ENCODE results near the gene CTSK.
"Not testable (repeated sequence)": the region's sequence is repeated elsewhere in the genome, so short reads cannot be mapped to it uniquely, and the experiment has no call there.

CTSK gene

GRCh38 chr1:150787455-150787854 lies 20.6 kb downstream of the CTSK start:
- no peak for TF ChIP-seq EZH2 (IDR thresholded peaks at IDR 0.05; ENCODE audit: borderline replicate concordance, low read depth, low read length, severe bottlenecking)
- no peak for TF ChIP-seq CTCF (IDR thresholded peaks at IDR 0.05; ENCODE audit: borderline replicate concordance, extremely low read depth, low read length, poor library complexity, severe bottlenecking)
- no peaks in the 10 kb centered on the region for H4K20me1 ChIP-seq (ENCODE audit: insufficient read depth, low read length)
- no peaks in the 10 kb centered on the region for H3K9me3 ChIP-seq (ENCODE audit: insufficient read depth, low read length, severe bottlenecking)
- no peaks in the 10 kb centered on the region for H3K4me1 ChIP-seq (ENCODE audit: insufficient read depth, low read length)
- H3K4me3 ChIP-seq (ENCODE audit: low read depth in 1 of 2, low read length in 2 of 2): no peak overlapping the region
- H2AFZ ChIP-seq (ENCODE audit: low read depth, low read length): no peak overlapping the region
- no peaks in the 10 kb centered on the region for H3K27me3 ChIP-seq (ENCODE audit: insufficient read depth, low read length, poor library complexity)
- no peak for DNase-seq
- no peaks in the 10 kb centered on the region for H3K79me2 ChIP-seq (ENCODE audit: insufficient read depth, low read length)
- no peak overlapping the region for H3K27ac ChIP-seq (ENCODE audit: low read length)
- H3K4me2 ChIP-seq (ENCODE audit: insufficient read depth, low read length): no peak overlapping the region
- no peaks in the 10 kb centered on the region for H3K36me3 ChIP-seq (ENCODE audit: insufficient read depth, low read length)
- ATAC-seq (ENCODE audit: insufficient read depth, low read depth): no peak
- no peak overlapping the region for H3K9ac ChIP-seq (ENCODE audit: low read depth, low read length)

GRCh38 chr1:150780510-150780909 lies 27.6 kb downstream of the CTSK start:
- DNase-seq (no peak), ATAC-seq (ENCODE audit: insufficient read depth, low read depth) (no peak)
- Histone ChIP-seq H3K4me3 (ENCODE audit: low read depth in 1 of 2, low read length in 2 of 2) (no peak overlapping the region), H3K4me2 (ENCODE audit: insufficient read depth, low read length) (no peak overlapping the region), H2AFZ (ENCODE audit: low read depth, low read length) (no peak overlapping the region), H3K79me2 (ENCODE audit: insufficient read depth, low read length) (no peaks in the 10 kb centered on the region), H3K27ac (ENCODE audit: low read length) (no peak overlapping the region), H3K9ac (ENCODE audit: low read depth, low read length) (no peak overlapping the region), H3K9me3 (ENCODE audit: insufficient read depth, low read length, severe bottlenecking) (no peaks in the 10 kb centered on the region), H4K20me1 (ENCODE audit: insufficient read depth, low read length) (no peaks in the 10 kb centered on the region), H3K27me3 (ENCODE audit: insufficient read depth, low read length, poor library complexity) (no peaks in the 10 kb centered on the region), H3K4me1 (ENCODE audit: insufficient read depth, low read length) (no peaks in the 10 kb centered on the region), H3K36me3 (ENCODE audit: insufficient read depth, low read length) (no peaks in the 10 kb centered on the region)
- TF ChIP-seq EZH2 (IDR thresholded peaks at IDR 0.05; ENCODE audit: borderline replicate concordance, low read depth, low read length, severe bottlenecking) (no peak), CTCF (IDR thresholded peaks at IDR 0.05; ENCODE audit: borderline replicate concordance, extremely low read depth, low read length, poor library complexity, severe bottlenecking) (no peak)

GRCh38 chr1:150778409-150778808 lies 29.7 kb downstream of the CTSK start:
- Histone ChIP-seq H3K4me3 (ENCODE audit: low read depth in 1 of 2, low read length in 2 of 2) (no peak overlapping the region), H3K79me2 (ENCODE audit: insufficient read depth, low read length) (no peaks in the 10 kb centered on the region), H3K4me2 (ENCODE audit: insufficient read depth, low read length) (no peak overlapping the region), H3K36me3 (ENCODE audit: insufficient read depth, low read length) (no peaks in the 10 kb centered on the region), H3K27ac (ENCODE audit: low read length) (no peak overlapping the region), H2AFZ (ENCODE audit: low read depth, low read length) (no peak overlapping the region), H3K27me3 (ENCODE audit: insufficient read depth, low read length, poor library complexity) (no peaks in the 10 kb centered on the region), H4K20me1 (ENCODE audit: insufficient read depth, low read length) (no peaks in the 10 kb centered on the region), H3K9ac (ENCODE audit: low read depth, low read length) (no peak overlapping the region), H3K9me3 (ENCODE audit: insufficient read depth, low read length, severe bottlenecking) (no peaks in the 10 kb centered on the region), H3K4me1 (ENCODE audit: insufficient read depth, low read length) (no peaks in the 10 kb centered on the region)
- DNase-seq (no peak), ATAC-seq (ENCODE audit: insufficient read depth, low read depth) (no peak)
- TF ChIP-seq CTCF (IDR thresholded peaks at IDR 0.05; ENCODE audit: borderline replicate concordance, extremely low read depth, low read length, poor library complexity, severe bottlenecking) (no peak), EZH2 (IDR thresholded peaks at IDR 0.05; ENCODE audit: borderline replicate concordance, low read depth, low read length, severe bottlenecking) (no peak)

GRCh38 chr1:150777544-150777943 lies 30.5 kb downstream of the CTSK start:
- Histone ChIP-seq H3K9me3 (ENCODE audit: insufficient read depth, low read length, severe bottlenecking) (no peaks in the 10 kb centered on the region), H2AFZ (ENCODE audit: low read depth, low read length) (no peak overlapping the region), H3K9ac (ENCODE audit: low read depth, low read length) (no peak overlapping the region), H3K4me3 (ENCODE audit: low read depth in 1 of 2, low read length in 2 of 2) (no peak overlapping the region), H3K36me3 (ENCODE audit: insufficient read depth, low read length) (no peaks in the 10 kb centered on the region), H3K79me2 (ENCODE audit: insufficient read depth, low read length) (no peaks in the 10 kb centered on the region), H3K4me2 (ENCODE audit: insufficient read depth, low read length) (no peak overlapping the region), H3K27ac (ENCODE audit: low read length) (no peak overlapping the region), H4K20me1 (ENCODE audit: insufficient read depth, low read length) (no peaks in the 10 kb centered on the region), H3K27me3 (ENCODE audit: insufficient read depth, low read length, poor library complexity) (no peaks in the 10 kb centered on the region), H3K4me1 (ENCODE audit: insufficient read depth, low read length) (no peaks in the 10 kb centered on the region)
- ATAC-seq (ENCODE audit: insufficient read depth, low read depth) (no peak), DNase-seq (no peak)
- TF ChIP-seq EZH2 (IDR thresholded peaks at IDR 0.05; ENCODE audit: borderline replicate concordance, low read depth, low read length, severe bottlenecking) (no peak), CTCF (IDR thresholded peaks at IDR 0.05; ENCODE audit: borderline replicate concordance, extremely low read depth, low read length, poor library complexity, severe bottlenecking) (no peak)

- H3K36me3 ChIP-seq (ENCODE audit: insufficient read depth, low read length); ATAC-seq (ENCODE audit: insufficient read depth, low read depth); H3K4me2 ChIP-seq (ENCODE audit: insufficient read depth, low read length); H3K27me3 ChIP-seq (ENCODE audit: insufficient read depth, low read length, poor library complexity); H2AFZ ChIP-seq (ENCODE audit: low read depth, low read length); H3K9ac ChIP-seq (ENCODE audit: low read depth, low read length); H4K20me1 ChIP-seq (ENCODE audit: insufficient read depth, low read length); H3K79me2 ChIP-seq (ENCODE audit: insufficient read depth, low read length); DNase-seq; H3K4me3 ChIP-seq (ENCODE audit: low read depth in 1 of 2, low read length in 2 of 2); H3K4me1 ChIP-seq (ENCODE audit: insufficient read depth, low read length); H3K9me3 ChIP-seq (ENCODE audit: insufficient read depth, low read length, severe bottlenecking); H3K27ac ChIP-seq (ENCODE audit: low read length): not testable (repeated sequence)
Measured at GRCh38 chr1:150775931-150776505, 32.0 kb downstream of the CTSK start.
